ENCODE measurements around the gene MRAP2.

The MRAP2 gene

DNA sequence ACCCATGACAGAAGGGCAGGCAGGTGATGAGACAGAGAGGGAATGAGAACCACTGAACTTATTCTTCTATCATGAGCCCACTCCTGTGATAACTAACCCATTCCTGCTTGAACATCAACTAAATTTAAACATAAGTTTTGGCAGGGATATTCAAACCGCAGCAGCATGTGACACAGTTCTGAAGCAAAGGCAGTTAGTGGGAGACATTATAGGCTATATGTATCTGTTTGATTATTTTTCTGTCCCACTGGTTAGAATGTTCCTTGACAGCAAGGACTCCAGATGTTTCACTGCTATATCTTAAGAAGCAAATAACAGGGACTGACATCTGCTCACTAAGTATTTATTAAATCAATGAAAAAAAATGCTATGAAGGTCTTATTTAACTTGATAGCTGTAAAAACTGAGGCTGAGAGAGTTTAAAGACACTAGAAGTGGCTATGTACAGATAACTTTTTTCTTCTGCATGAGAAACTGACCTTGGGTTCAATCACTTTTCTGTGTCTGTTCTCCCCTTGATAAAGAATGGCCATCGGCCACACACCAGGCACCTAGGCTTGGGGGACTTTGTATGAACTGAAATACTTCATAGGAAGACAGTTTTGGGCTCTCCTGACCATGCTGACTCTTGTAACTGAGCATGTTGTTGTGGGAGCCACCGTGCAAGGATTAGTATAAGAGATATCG lies 102.9 kb downstream of the MRAP2 start:
- no peak for DNase-seq

DNA sequence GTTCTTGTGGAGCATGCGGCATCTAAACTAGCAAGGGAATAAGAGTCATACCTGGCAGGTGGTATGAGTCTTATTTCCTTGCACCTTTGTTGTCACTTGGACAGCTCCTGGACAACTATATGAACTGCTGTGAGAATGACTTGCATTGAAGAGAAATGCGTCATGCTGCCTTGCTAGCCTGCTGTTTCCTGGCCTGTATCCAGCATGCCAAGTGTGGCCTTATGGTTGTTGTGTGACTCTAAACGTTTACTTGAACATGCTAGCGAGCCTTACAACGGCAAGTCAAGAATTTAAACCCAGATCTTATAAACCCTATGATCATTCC lies 103.4 kb downstream of the MRAP2 start:
- no peak for DNase-seq

- DNase-seq = no peak
Observed at GRCh38 chr6:84137989-84138575, 104.5 kb downstream of the MRAP2 start.

GRCh38 chr6:84139311-84139710 lies 105.7 kb downstream of the MRAP2 start:
- no peak for DNase-seq
